HepG2 (cell line): ENCODE results near the gene ZNF322. TPM values are rescaled to one million over a fixed set of nuclear protein-coding genes. Genes with fewer than 3 reads are reported as not detected.

ENCODE experiments used
- ARID5B ChIP-seq: IDR thresholded peaks from 2 replicates; pipeline ENCODE4 v1.4.0; 2020; ENCODE audit warnings: mild to moderate bottlenecking, missing genetic modification reagents
- DMAP1 ChIP-seq: IDR thresholded peaks from 2 replicates; pipeline ENCODE4 v1.6.1; 2016
- GABPB1 ChIP-seq: IDR thresholded peaks from 2 replicates; pipeline ENCODE4 v1.6.1; 2016; ENCODE audit warnings: mild to moderate bottlenecking, missing genetic modification reagents, moderate library complexity, missing compliant biosample characterization
- KLF12 ChIP-seq: sonication (generic); formaldehyde crosslinking; IDR thresholded peaks from 2 replicates; pipeline ENCODE4 v1.4.0; 2020; ENCODE audit warnings: missing genetic modification reagents, borderline replicate concordance
- TFDP1 ChIP-seq: IDR thresholded peaks from 2 replicates; pipeline ENCODE4 v1.6.1; 2016; ENCODE audit warnings: missing compliant biosample characterization, missing genetic modification reagents, borderline replicate concordance
- TOPORS ChIP-seq: sonication (generic); formaldehyde crosslinking; IDR thresholded peaks from 2 replicates; pipeline ENCODE4 v1.8.0; 2023; ENCODE audit warnings: mild to moderate bottlenecking, missing genetic modification reagents
- ZHX2 ChIP-seq, 2 experiments: sonication (generic) in 1 of 2; formaldehyde crosslinking in 1 of 2; IDR thresholded peaks; 2 replicates each; pipeline versions ENCODE4 v1.6.1 to v1.9.0; 2014 to 2022; ENCODE audit warnings: antibody characterized with exemption in 1 of 2, borderline replicate concordance in 1 of 2, inconsistent platforms in 1 of 2, low read depth in 1 of 2, missing genetic modification reagents in 1 of 2
- ZNF12 ChIP-seq: sonication (generic); formaldehyde crosslinking; IDR thresholded peaks from 2 replicates; pipeline ENCODE4 v1.5.0; 2020; ENCODE audit warnings: missing genetic modification reagents
- ZNF577 ChIP-seq: sonication (generic); formaldehyde crosslinking; IDR thresholded peaks from 2 replicates; pipeline ENCODE4 v1.4.0; 2020; ENCODE audit warnings: mild to moderate bottlenecking, low read depth, missing genetic modification reagents, borderline replicate concordance
- ZNF720 ChIP-seq: sonication (generic); formaldehyde crosslinking; IDR thresholded peaks from 2 replicates; pipeline ENCODE4 v1.4.0; 2020; ENCODE audit warnings: missing genetic modification reagents
- ZNF800 ChIP-seq: sonication (generic); formaldehyde crosslinking; IDR thresholded peaks from 2 replicates; pipeline ENCODE4 v1.4.0; 2020; ENCODE audit warnings: missing genetic modification reagents
- ZSCAN12 ChIP-seq: sonication (generic); formaldehyde crosslinking; IDR thresholded peaks from 2 replicates; pipeline ENCODE4 v1.9.0; 2021; ENCODE audit warnings: mild to moderate bottlenecking, missing genetic modification reagents
- polyA plus RNA-seq, 8 experiments: library from polyadenylated mRNA; depleted of rRNA in 3 of 8; stranded (reverse) in 7 of 8; unstranded in 1 of 8; fragments of >200 nt; fragmentation: Illumina TruSeq in 4 of 8; extraction: Trizol in 4 of 8; gene quantifications; 2 replicates each; pipeline versions ENCODE4 v1.2.1 to v1.2.3, GENCODE V29; 2011 to 2016; ENCODE audit warnings: low read depth in 4 of 8, missing spikeins in 1 of 8, mixed read lengths in 1 of 8; ENCODE audit not compliant: insufficient read depth in 1 of 8
- total RNA-seq, 5 experiments: library from RNA; depleted of rRNA; stranded (reverse); fragments of >200 nt; fragmentation: Illumina TruSeq; extraction: Trizol; gene quantifications; 2 replicates each; pipeline ENCODE4 v1.2.3, GENCODE V29; 2016; ENCODE audit warnings: low read depth in 1 of 5

Gene ZNF322
- total and polyA plus RNA-seq, 2 of the 13 experiments (the other 11 are each of a cell fraction or from before 2014, with no cell fraction given) = 8.3 to 22.8 TPM

- peak; percentile 46 for TF ChIP-seq ZNF12 (CRISPR knock-in tag)
- peak; percentile 89 for TF ChIP-seq ARID5B (CRISPR knock-in tag)
- no peak for TF ChIP-seq ZNF577 (CRISPR knock-in tag)
- TF ChIP-seq DMAP1 (CRISPR knock-in tag) = 0 out of 2 replicates have a peak, but pooled peaks have one; percentile 57
- TF ChIP-seq ZHX2 (IDR thresholded peaks at IDR 0.05; ENCODE audit: low read depth) = 0 out of 2 replicates have a peak, but pooled peaks have one; percentile 23
- no peak for TF ChIP-seq ZHX2 (CRISPR knock-in tag; IDR thresholded peaks at IDR 0.05; ENCODE audit: borderline replicate concordance)
- no peak for TF ChIP-seq ZSCAN12 (CRISPR knock-in tag)
- TF ChIP-seq GABPB1 (CRISPR knock-in tag) = peak; percentile 81
- peak; percentile 86 for TF ChIP-seq TFDP1 (CRISPR knock-in tag)
- TF ChIP-seq ZNF800 = peak; percentile 69; the same call in 1 of the 2 replicates
- no peak for TF ChIP-seq ZNF720 (CRISPR knock-in tag)
- TF ChIP-seq TOPORS = no peak
- no peak; the same call in 1 of the 2 replicates for TF ChIP-seq KLF12 (CRISPR knock-in tag)
These were observed 63.8 kb downstream of the ZNF322 start (continued) for GRCh38 chr6:26595669-26596269.
